GM08714 (cell line): ENCODE results near the gene PKIB.
"Not testable (repeated sequence)": the region's sequence is repeated elsewhere in the genome, so short reads cannot be mapped to it uniquely, and the experiment has no call there.

Experiments used
- H3K4me3 ChIP-seq: fragments of 200-500 bp; sonication (Bioruptor generic); 2 replicates; pipeline ENCODE4 v1.5.1; 2014; ENCODE audit warnings: mild to moderate bottlenecking, low read length, inconsistent platforms
- ZNF274 ChIP-seq: IDR thresholded peaks from 2 replicates; pipeline ENCODE4 v1.6.1; 2012; ENCODE audit warnings: mild to moderate bottlenecking, low read depth, low read length

Gene PKIB

DNA sequence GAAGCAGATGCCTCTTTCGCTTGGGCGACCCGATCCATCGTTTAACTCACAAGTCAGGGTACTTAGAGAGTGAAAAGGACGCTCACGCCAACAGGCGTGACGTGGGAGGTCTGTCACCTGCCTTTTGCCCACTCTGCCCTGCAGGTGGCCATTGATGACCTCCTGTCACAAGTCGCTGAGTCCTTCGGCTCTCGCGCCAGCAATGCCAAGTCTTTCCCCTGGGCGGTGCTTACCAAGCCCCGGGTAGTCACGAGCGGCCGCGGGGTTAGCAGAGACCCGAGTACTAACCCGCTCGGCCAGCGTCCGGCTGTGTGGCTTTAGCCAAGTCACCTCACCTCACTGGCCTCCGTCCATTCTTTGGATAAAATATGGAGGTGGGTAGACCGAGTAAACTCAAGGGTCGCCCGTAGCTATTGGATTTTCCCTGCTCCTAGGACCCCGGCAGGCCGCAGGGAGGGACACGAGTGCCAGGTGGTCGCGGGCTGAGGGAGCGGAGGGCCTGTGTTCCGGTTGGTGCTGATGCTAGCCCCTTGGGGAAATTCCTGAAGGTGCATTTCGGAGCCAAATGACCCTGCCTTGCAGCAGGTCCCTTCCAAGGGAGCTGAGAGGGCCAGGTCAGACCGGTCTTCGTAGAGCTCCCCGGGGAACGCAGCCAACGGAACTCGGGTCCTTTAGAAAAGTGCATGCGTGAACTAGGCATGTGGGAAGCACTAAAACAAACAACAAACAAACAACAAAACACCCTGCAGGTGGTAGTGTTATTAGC is 668 bp downstream of the PKIB start:
- no peak for TF ChIP-seq ZNF274
- H3K4me3 ChIP-seq = peak overlapping the region; percentile 45

DNA sequence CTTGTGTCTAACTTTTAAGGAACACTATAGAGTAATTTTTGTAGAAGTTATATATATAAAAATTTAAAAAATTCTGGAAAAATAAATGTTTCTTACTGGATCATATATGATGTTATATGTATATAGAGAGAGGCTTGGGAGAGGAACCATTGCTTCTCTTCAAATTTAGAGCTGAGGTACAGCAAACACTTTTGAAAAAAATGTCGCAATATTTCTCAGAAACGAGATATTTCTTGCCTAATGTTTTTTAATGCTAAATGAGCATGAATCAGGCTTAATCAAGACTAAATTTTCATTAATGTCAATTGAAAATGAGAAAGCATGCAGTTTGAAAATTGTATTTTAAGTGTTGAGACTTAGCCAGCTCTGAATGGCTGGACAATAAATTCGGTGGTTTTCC is 2.6 kb downstream of the PKIB start:
- TF ChIP-seq ZNF274 = no peak
- H3K4me3 ChIP-seq = no peak overlapping the region

DNA sequence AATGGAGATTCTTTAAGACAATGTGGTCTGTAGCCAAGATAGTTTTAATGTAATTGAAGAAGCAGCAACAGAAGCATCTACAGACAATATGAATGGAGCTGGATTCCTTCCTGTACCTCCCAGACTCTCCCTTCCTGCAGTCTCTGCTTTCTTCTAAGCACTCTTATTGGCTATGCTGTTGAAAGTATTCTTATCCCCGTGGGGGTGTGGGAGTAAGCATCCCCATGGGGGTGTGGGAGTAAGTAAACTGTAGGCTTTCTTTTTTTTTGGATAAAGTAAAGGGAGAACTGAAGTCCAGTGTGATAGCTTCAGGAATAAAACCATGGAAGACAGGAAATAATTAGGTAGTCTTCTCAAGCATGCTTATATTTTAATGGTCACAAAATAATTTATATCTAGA is 4.1 kb downstream of the PKIB start:
- no peak for TF ChIP-seq ZNF274

DNA sequence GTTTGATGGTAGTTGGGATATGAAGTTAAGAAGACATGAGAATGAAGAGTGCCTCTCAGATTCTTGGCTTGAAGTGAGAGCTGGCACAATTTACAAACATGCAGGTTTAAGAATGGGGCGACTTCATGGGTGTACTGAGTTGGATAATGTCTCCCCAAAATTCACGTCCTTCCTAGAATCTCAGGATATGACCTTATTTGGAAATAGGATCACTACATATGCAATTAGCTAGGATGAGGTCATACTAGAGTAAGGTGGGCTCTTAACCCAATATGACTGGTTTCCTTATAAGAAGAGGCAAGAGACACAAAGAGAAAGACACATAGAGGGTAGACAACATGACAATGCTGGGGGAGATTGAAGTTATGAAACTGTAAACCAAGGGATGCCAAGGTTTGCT is 5.2 kb downstream of the PKIB start:
- no peak for TF ChIP-seq ZNF274

More for the DNA sequence above, 4.1 kb downstream of the PKIB start:
- no peak overlapping the region for H3K4me3 ChIP-seq

DNA sequence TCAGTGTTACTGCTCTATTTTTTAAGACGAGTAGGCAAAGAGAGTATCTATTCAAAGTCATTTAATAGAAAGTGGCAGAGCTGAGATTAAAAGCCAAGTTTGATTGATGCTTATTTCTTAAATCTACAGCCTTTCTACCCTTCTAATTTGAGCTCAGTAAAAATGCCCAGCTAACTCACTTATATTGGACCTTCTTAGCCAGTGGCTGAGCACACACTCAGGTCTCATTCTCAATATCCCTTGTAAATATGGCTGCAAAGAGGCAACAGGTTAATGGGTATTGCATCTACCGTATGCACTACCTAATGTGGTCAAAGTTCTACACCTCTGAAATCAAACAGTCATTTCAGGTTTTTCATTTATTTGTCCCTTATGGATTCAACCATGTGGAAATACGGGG is 6.7 kb downstream of the PKIB start:
- no peak for TF ChIP-seq ZNF274

More for the DNA sequence above, 5.2 kb downstream of the PKIB start:
- H3K4me3 ChIP-seq = no peak overlapping the region

DNA sequence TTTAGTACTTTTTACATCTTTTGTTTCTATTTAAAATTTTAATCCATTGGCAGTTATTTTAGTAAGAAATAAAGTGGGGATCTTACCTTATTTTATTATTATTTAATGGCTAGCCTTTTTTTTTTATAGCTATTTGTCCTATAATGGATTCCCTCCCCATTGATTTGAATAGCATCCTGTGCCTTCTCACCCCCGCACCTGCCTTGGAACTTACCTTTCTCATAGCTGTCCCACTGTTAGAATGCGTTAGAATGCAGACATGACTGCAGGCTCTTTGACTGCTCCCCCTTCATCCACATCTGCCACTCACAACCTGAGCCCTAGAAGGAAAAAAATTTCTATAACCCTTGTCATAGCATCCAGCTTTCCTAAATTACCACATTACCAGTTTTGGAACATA is 9.1 kb downstream of the PKIB start:
- H3K4me3 ChIP-seq = no peak overlapping the region
- TF ChIP-seq ZNF274 = no peak

More for the DNA sequence above, 6.7 kb downstream of the PKIB start:
- H3K4me3 ChIP-seq = no peak overlapping the region

DNA sequence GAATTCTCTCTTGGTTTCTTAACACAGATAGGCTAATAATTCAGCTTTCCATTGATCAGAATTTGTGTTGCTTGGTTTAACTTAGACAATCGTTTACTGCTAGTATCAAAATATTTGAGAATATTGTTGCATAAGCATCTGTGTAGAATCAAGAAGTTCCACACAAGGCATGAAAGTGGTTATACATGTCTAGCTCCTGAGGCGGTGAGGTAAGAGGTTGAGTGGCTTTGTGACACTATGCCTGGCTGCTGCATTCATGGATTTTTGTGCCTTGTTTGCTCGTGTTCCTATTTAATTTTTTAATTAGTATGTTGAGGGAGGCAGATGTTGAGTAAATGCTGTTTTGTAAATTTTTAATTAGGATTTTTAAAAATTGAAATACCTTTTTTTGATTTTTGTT is 10.2 kb downstream of the PKIB start:
- TF ChIP-seq ZNF274 = no peak
- no peak overlapping the region for H3K4me3 ChIP-seq

DNA sequence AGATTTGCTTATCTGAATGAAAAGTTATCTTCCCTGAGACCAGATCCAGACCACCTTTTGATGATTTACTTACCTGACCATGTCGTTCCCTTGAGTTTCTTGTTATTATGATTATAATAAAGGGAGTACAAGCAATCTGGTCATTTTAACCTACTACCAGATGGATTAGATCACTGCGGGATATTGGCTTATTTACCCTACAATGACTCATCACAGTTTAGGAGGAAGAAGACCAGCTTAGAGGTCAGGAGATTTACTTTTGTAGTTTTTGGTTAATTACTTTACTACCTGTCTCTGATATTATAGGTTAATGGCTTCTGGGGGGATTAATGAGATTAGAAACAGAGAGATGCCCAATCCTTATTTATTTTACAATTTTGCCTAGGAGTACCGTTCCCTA is 10.7 kb downstream of the PKIB start:
- TF ChIP-seq ZNF274 = no peak

DNA sequence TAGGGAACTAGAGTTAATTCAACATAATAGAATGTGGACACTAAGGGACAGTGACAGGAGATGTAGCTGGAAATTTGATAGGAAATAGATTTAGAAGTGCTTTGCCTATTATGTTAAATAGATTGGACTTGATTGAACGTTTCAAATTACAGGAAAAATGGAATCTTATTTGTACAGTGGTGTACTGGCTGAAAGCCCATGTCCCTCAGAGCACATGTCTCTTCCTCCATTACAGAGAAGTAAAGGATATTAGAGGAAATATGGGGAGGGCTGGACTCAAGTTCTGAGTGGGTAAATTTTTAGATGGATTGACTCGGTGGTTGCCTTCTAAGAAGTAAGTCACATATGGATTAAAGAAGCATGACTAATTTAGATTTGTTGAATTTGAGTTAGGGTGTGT is 11.4 kb downstream of the PKIB start:
- no peak for TF ChIP-seq ZNF274
- H3K4me3 ChIP-seq = no peak overlapping the region

More for the DNA sequence above, 10.7 kb downstream of the PKIB start:
- no peak overlapping the region for H3K4me3 ChIP-seq

DNA sequence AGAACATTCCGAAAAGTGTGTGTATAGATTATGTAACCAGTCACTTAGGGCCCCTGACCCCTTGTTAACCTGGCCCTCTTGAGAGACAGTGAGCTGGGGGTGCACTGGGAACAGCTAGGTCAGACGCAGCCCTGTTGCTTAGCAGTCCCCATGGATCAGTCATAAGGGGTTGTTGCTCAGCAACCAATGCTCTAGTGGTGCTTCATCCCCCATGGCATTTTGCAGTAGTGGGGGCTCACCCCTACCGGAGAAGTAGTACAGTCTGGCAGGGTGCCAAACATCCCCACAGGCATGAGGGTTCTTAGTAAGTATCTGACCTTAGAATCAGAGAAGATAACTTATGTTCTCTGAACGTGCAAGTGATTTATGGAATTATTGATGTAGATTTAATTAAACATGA is 12.3 kb downstream of the PKIB start:
- no peak for TF ChIP-seq ZNF274
- H3K4me3 ChIP-seq = no peak overlapping the region

DNA sequence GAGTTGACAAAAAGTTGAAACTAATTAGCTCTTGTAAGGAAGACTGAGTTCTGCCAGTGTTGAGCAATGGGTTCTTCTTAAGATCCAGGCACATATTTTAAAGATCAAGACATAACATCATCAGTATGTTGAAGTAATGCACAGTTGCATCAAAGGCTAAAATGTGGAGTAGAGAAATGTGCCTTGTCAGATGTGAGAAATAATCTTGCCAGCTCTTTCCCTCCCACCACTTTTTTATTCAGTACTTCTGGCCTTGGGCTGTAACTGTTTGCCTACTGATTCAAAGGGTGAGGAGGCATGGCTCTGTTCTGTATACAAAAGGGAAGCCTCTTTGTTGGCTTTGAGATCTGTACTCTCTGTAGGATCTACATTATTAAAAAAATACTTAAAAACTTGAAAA is 13.1 kb downstream of the PKIB start:
- TF ChIP-seq ZNF274 = no peak
- H3K4me3 ChIP-seq = no peak overlapping the region

DNA sequence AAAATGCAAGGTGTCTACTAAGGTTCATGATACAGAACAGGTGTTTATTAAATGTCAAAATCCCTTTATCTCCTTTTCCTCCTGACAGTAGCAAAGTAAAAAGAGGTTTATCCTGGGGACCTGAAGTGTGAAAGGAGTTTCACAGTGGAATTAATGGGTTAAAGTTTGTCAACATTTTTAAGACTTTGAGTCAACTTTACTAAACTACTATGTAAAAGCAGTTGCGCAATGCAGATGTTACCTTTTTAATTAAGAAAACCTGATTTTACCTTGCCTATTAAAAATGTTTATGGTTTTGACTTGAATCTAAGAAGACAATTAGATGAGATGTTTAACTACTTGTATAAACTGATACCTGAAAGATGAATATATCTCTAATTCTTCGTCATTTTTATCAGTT is 14.6 kb downstream of the PKIB start:
- H3K4me3 ChIP-seq = no peak overlapping the region
- TF ChIP-seq ZNF274 = no peak

DNA sequence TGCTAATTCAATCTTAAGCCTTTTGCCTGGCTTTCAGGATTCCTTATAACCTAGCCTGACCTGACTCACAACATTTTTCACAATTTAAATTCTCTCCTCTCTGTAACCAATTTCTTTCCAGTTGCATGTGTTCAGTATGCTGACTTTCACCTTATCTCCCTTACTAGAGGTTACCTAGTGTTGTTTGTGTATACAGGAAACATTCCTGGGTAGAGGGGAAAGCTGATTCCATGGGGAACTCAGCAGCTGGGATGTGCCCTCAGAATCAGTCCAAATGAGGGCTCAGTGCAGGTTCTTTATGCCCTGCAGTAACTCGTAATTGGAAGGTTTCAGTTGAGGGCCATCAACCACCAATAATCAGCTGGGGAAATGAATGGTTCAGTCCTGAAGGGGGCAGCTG is 18.5 kb downstream of the PKIB start:
- H3K4me3 ChIP-seq = no peak overlapping the region
- no peak for TF ChIP-seq ZNF274

DNA sequence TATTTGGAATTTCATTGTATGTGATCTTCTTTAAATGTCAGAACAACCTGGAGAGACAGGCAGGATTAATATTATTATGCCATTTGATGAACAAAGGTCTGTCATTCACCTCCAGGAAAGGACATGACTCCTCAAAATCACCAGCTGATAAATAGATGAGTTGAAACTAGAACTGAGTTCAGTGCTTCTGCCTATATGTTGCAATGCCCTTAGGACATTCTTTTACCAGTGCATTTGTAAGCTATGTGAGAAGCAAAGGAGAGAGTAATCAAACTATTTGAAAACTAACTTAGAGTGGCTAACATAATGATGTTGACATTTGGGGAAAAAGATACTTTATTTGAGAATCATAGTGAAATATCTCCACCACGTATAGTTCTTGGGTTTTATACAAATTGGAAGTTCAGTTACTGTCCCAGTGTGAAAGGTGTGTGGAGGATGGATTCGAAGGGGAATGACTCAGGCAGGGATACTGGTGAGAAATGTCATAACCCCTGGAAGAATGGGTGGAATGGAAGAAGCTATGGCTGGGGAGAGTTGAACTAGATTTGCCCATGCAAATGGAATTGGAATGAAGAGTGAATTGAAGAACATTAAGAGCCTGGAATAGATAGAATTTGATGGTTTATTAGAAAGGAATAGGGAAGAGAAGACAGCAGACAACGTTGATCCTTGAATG is 21.5 kb downstream of the PKIB start:
- no peak overlapping the region for H3K4me3 ChIP-seq
- no peak for TF ChIP-seq ZNF274

DNA sequence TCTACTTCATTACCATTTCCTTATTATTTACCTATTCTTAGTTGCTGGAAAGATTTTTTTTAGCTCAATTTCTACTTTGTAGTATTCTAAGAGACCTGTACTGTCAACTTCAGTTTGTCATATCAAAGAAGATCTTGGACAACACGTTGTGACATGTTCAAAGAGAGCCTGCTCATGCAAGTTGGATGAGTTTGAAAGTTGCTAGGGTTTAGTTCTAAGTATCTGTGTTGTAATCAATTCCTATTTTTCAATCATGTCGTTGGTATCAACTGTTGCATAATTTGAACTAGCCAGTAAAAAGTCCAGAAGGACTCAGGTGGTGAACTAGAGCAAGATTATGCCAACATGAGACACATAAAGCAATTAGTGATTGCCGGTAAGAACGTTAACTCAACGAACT is 30.2 kb downstream of the PKIB start:
- no peak for TF ChIP-seq ZNF274

DNA sequence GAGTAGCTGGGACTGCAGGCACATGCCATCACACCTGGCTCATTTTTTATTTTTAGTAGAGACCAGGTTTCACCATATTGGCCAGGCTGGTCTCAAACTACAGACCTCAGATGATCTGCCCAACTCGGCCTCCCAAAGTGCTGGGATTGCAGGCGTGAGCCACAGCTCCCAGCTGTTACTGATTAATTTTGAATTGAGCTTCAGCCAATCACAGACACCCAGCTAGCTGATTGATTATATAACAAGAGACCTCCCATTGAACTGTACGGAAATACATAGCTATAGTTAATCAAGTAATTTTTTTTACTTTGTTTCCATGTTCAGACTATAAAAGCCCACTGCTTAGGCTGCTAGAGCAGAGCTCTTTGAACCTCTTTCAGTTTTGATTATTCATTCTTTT is 31.6 kb downstream of the PKIB start:
- TF ChIP-seq ZNF274 = no peak
- no peak overlapping the region for H3K4me3 ChIP-seq

More for the DNA sequence above, 30.2 kb downstream of the PKIB start:
- no peak overlapping the region for H3K4me3 ChIP-seq

DNA sequence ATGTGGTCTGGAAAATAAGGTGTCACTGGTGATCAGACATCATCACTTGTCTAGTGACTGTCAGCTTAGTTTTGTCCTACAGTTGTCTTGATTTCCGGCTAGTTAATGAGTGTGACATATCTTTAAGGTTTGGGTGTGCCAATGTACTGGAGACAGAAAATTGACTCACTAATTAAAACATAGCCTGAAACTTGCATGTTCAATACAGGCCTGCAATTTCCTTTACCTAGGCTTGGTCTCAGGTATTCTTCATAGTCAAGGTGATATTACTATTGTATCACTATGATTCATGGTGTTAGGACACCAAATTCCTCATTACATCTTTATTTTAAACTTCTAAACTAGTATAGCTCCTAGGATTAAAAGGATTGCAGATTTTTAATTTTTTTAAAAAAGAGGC is 32.4 kb downstream of the PKIB start:
- not testable (repeated sequence) for H3K4me3 ChIP-seq
